Stimulated activated naive CD4-positive, alpha-beta T cell treated with Interleukin-2 at 50 U/mL for 16 hours (primary cell): Measurements from ENCODE around the gene COL3A1.

Source experiments
- DNase-seq: peaks from one replicate; lab custom pipeline; 2025; lab: John Stamatoyannopoulos, UW

Gene COL3A1

GRCh38 chr2:188976545-188977268, 2.5 kb downstream of the COL3A1 start:
- DNase-seq = no peak

DNA sequence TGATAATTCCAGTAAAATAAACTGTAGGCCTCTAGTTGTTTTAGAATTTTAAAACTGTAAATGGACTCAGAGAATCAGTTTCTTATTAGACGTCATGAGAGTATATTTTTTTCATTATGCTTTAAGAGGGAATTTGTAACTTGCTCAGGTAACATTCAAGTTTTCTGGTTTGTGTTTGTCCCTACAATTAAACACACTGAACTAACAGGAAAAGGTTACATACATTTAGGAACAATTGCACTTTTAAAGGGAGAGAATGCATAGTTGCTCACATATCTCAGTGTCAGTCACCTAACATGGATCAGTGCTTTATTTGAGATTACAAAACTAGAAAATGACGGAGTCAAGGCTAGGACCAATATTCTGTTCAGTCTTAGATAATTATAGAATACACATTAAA, 3.1 kb downstream of the COL3A1 start:
- no peak for DNase-seq

- no peak for DNase-seq
These were observed 4.3 kb downstream of the COL3A1 start for GRCh38 chr2:188978291-188979081.

DNA sequence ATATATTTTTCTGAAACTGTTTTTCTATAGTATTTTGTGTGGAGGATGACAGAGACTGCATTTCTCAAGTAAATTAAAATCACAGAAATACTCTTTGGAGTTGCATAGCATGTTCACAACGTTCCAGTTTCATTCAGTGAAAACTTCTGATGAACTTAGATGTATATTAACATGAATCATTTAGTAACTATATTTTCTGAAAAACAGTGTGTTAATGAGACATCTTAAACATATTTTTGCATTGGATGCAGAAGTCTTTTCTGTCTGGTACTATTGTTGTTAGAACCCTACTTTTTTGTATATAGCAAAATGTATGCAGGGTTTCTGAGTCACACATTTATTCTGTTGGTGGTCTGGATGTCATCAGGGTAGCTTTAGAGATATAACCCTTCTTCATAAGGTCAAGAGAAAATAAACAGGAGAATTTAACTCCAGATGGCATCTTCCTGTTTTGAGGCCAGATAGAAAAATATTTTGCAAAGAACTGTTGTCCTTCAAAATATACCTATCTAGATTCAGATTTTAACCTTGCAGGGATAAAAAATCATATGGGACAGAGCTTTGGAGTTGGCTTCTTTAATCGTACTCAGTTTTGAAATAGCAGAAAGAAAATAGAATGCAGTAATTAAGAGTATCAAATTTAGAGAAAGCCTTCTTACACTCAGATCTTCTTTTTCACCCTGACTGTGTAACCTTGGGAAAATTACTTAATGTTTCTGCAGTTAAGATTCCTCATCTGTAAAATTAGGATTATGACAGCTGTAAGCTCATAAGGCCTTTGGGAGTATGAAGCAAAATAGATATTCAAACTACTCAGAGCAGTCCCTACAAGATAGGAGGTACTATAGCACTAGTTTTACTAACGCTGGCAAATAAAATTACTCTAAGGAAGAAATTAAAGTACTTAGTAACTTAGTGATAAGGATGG, 5.3 kb downstream of the COL3A1 start:
- DNase-seq = no peak

GRCh38 chr2:188983427-188984064, 9.4 kb downstream of the COL3A1 start:
- DNase-seq = no peak

DNA sequence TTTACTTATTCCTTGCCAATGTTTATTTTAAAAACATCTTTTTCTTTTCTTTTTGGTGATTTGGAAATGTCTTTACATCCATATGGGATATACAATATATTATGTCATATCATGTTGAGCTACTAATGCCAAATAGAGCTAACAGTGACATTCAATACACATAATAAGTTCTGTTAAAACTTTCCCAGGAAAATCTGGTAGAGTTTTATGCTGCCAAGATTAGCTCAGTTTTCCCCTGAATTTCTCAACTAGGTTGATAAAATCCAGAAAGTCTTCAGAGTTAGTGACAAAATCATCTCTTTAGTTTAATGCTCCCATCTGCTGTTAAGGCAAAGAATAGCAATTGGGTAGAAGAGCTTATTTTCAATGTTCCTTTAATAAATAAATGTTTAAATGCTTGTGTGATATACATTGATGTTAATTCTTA, 9.9 kb downstream of the COL3A1 start:
- no peak for DNase-seq

GRCh38 chr2:188984680-188985079, 10.5 kb downstream of the COL3A1 start:
- DNase-seq = no peak

DNA sequence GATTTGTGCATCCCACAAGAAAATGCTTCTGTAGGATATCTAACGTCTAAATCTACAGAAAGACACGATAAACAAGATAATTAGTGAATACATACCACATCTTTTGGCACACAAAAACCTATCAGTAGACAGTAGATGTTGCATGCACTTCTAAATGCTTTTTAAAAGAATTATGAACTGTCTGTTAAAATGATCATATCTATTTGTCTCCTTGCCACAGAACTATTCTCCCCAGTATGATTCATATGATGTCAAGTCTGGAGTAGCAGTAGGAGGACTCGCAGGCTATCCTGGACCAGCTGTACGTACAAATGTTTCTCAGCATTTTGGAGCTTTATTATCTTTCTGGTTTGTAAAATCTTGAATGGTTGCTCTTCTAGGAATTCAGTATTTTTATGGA, 12.7 kb downstream of the COL3A1 start:
- DNase-seq = no peak

DNA sequence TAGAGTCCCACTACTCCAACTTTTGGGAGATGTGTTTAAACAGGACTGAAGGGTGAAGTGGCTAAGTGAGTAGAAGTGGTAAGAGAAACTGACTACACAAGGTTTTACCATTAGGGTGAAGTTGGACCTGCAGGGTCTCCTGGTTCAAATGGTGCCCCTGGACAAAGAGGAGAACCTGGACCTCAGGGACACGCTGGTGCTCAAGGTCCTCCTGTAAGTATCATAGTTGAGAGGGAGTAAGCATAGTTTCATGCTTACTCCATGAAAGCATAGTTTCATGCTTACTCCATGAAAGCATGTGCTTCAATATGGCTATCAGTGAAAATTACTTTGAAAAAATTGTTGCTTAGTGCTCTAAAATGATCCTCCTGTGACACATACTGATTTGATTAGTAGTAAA, 19.1 kb downstream of the COL3A1 start:
- DNase-seq = no peak

DNA sequence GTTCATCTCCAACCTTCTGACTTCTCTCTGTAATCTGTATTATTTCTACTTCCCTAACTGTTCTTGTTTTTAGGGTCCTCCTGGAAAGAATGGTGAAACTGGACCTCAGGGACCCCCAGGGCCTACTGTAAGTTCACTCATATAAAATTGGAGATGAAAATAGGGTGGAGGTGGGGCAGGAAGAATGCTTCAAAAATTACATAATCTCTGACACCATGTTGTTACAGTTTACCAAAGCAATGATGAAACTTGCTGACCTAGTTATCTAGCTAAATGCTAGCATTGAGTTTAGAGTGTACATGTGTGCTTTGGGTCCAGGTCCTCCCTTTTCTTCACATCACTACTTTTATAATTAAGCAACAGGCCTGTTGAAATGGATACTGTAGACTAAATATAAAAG, 23.1 kb downstream of the COL3A1 start:
- DNase-seq = no peak

- DNase-seq = no peak
These were observed 26.0 kb downstream of the COL3A1 start for GRCh38 chr2:189000221-189000620.

- no peak for DNase-seq
These were observed 27.9 kb downstream of the COL3A1 start for GRCh38 chr2:189002079-189002478.

- DNase-seq = no peak
These were observed 34.5 kb downstream of the COL3A1 start for GRCh38 chr2:189008555-189009262.

GRCh38 chr2:189010536-189010935, 36.4 kb downstream of the COL3A1 start:
- no peak for DNase-seq

GRCh38 chr2:189012351-189012750, 38.2 kb downstream of the COL3A1 start:
- DNase-seq = no peak

DNA sequence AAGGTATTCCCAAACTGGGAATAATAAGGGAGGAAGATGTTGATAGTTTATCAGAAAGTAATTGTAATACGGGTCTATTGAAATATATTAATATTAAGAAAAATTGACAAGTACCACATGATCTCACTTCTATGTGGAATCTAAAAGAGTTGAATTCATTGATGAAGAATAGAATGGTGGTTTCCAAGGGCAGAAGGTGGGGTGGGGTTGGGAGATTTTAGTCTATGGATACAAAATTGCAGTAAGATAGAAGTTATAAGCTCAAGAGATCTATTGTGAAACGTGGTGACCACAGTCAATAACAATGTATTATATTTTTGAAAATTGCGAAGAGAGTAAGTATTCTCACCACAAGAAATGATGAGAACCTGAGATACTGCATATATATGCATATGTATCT, 38.9 kb downstream of the COL3A1 start:
- no peak for DNase-seq

DNA sequence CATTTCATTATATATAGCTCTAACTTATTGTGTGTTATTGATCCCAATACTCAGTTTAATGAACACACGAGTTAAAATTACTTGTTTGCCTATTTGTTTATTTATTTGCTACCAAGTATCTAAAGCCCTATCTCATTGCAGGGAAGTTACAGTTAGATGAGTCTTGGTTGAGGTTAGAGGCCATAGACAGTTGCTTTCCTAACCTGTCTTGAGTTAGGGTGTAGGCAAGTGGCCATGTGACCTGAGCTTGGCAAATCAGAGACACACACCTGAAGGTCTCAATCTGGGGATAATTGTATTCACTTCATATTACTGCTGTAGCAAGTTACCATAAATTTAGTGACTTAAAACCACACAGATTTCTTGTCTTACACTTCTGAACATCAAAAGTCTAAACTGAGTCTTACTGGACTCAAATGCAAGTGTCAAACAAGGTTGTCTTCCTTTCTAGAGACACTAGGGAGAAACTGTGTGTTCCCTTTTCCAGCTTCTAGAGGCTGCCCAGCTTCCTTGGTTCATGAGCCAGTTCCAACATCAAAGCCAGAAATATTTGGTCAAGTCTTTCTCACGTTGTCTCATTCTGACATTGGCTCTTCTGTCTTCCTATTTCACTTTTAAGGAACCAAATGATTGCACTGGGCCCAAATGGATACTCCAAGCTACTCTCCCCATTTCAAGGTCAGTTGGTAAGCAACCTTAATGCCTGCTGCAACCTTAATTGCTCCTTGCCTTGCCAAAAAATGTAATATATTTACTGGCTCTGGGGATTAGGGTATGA, 39.7 kb downstream of the COL3A1 start:
- DNase-seq = no peak

DNA sequence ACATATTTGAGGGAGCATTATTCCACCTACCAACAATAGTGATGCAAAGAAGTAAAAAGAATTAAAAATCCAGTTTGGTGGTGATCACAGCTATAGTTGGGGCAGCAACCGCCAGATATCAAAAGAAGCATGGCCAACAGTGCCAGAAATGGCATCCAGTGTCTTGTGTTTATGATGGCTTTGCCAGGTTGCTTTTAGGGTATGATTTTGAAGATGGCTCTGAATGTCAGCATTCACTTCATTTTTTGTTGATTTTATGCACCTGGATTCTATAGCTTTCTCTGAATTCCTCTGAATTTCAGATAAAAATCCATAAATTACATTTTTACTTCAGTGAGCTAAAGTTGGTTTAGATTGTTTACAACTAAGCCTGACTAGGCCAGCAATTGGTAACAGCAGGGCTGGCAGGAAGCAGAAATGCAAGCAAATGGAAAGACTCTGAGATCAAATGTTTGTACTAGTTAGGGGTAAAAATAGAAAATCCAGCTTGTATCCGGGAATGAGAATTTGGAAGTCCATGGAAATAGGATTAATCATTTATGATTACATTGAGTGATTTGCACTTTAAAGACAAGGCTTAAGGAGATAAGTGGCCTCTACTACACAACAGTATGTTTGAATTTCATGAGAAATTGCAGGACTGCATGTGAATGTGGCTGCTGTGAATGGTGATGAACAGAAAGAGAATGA, 40.4 kb downstream of the COL3A1 start:
- no peak for DNase-seq

GRCh38 chr2:189015359-189015758, 41.2 kb downstream of the COL3A1 start:
- no peak for DNase-seq

- no peak for DNase-seq
These were observed 42.2 kb downstream of the COL3A1 start for GRCh38 chr2:189016311-189016861.
